CD4-positive, alpha-beta T cell treated with Interleukin-17A for 4 hours (primary cell): Measurements from ENCODE around the gene SIGLEC11.
"Not testable (repeated sequence)": the region's sequence is repeated elsewhere in the genome, so short reads cannot be mapped to it uniquely, and the experiment has no call there.

Experiments
- DNase-seq: peaks from one replicate; pipeline ENCODE4 v3.0.0-alpha.2; 2020; ENCODE audit warnings: mixed read lengths

Gene SIGLEC11, protein sequence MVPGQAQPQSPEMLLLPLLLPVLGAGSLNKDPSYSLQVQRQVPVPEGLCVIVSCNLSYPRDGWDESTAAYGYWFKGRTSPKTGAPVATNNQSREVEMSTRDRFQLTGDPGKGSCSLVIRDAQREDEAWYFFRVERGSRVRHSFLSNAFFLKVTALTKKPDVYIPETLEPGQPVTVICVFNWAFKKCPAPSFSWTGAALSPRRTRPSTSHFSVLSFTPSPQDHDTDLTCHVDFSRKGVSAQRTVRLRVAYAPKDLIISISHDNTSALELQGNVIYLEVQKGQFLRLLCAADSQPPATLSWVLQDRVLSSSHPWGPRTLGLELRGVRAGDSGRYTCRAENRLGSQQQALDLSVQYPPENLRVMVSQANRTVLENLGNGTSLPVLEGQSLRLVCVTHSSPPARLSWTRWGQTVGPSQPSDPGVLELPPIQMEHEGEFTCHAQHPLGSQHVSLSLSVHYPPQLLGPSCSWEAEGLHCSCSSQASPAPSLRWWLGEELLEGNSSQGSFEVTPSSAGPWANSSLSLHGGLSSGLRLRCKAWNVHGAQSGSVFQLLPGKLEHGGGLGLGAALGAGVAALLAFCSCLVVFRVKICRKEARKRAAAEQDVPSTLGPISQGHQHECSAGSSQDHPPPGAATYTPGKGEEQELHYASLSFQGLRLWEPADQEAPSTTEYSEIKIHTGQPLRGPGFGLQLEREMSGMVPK

DNA sequence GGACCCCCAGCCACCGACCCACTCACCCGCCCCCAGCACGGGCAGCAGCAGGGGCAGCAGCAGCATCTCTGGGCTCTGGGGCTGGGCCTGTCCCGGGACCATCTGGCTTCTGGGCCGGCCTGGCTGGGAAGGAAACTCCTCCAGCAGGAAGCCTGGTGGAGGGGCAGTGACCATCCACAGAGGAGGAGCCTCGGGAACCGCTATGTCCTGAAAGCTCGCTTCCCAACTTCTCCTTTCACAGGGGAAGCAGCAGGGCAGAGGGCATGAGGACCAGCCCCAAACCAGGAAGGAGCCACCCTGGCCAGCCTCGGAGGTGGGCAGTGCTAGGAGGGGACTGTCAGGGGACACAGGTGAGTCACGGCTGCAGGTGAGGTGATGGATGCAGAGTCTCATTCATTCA, at the start of gene SIGLEC11:
TSS of gene SIGLEC11 (minus strand) at position 193 of the 400 bp plus-strand sequence. CDS start at position 102, 91 bp downstream.
- not testable (repeated sequence) for DNase-seq

DNA sequence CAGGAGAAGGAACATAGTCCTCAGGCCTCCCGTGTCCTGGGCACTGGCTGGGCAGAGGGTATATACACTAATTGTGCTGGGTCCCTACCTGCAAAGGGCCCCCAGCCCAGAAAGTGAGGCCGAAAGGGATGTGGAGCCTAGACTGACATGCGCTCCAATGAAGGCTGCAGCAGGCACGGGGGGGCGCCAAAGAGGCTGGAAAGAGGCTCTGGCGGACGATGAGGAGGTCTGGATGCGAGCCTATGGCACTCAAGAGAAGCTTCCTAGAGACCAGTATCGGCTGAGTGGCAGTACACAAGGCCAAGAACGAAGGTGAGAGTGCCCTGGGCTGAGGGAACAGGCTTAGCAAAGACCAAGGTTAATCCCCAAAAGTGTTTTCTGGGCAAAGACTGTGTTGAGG, 47.6 kb upstream of the SIGLEC11 start:
- no peak for DNase-seq

DNA sequence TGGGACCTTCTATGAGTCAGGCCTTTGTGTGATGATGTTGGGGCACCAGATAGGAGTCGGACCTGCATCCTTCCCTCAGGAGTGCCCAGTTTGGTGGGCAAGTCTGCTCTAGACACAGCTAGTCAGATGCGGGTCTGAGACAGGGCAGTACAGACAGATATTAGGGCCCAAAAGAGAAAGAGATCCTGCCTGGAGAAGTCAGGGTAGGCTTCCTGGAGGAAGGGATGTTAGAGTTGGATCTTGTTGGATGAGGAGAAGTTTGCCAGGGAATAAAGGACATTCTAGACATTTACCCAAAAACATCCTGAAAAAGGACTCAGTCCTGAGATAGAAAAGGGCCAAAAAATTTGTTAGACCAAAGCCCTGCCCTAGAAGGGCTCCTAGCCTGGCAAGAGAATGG, 47.0 kb upstream of the SIGLEC11 start:
- DNase-seq: no peak

DNA sequence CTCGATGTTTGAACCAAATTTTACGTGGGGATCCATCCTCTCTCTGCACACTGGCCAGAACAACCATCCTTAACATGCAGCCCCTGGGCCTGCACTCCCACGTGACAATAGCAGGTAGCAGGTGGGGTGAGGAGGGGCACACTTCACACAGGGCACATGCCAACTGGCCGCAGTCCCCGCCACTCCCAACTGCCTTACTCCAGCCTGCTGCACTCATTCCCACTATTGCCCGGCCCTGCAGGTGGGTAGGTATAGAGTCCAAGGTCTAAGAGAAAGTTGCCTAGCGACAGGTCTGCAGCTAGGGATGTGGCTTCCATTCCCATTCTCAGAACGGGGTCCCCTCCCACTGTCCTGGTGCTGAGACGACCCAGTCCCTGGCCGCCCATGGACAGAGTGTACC, 46.2 kb upstream of the SIGLEC11 start:
- no peak for DNase-seq

DNA sequence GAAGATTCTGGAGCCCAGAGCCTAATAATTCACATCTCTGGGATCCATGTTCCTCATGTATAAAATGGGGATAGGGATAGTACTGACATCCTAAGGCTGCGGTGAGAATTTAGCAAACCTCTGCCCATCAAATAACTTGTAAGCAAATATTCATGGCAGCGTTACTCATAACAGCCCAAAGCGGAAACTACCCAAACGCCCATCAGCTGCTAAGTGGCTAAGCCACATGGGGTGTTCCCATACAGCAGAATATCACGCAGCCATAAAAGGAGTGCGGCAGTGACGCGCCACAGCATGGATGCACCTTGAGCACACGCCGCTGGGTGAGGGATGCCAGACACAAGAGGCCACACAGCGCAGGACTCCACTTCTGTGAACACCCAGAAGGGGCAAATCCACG, 44.5 kb upstream of the SIGLEC11 start:
- DNase-seq: no peak

DNA sequence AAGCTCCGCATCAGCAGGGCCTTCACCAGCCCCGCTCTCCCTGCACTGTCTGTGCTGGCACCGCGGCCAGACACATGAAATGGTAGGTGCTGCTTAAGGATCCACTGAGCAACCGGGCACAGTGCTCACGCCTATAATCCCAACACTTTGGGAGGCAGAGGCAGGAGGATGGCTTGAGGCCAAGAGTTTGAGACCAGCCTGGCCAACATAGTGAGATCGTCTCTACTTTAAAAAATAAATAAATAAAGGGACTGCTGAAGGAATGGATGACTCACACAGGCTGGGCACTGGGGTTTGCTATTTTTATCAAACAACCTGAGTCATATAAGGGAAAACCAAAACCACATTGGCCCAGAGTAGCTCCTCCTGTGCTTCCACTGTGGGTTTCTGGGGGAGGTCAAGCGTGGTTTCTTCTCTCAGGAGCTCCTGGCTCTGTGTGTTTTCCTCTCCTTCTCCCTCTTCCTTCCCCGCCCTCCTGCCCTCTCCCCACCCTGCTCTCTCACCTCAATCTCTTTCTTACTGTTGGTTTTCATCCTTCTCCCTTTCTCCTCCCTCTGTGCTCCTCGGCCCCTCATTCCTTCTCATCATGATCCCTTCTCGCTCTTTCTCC, 42.9 kb upstream of the SIGLEC11 start:
- peak; percentile 12 for DNase-seq

DNA sequence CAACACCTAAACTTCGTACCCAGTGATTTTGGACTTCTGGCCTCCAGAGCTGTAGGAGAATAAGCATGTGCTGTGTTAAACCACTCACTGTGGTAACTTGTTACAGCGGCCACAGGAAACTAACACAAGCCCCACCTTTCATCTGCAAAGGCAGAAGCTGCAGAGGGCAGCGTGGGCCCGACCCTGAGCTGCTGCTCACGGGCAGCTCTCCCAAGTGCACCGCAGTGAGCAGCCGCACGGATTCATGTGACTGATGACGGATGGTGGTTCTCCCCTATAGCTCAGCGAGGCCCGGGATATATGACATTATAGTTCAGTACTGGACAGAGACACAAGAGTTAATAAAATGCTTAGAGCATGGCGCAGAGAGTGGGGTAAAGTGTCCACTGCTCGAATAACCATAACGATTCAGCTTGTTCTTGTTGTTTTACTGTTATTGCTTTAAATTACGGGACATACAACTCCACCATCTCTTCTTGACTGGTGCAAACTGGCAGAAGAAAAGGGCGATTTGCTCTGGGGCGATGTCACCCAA, 42.3 kb upstream of the SIGLEC11 start:
- DNase-seq: no peak

DNA sequence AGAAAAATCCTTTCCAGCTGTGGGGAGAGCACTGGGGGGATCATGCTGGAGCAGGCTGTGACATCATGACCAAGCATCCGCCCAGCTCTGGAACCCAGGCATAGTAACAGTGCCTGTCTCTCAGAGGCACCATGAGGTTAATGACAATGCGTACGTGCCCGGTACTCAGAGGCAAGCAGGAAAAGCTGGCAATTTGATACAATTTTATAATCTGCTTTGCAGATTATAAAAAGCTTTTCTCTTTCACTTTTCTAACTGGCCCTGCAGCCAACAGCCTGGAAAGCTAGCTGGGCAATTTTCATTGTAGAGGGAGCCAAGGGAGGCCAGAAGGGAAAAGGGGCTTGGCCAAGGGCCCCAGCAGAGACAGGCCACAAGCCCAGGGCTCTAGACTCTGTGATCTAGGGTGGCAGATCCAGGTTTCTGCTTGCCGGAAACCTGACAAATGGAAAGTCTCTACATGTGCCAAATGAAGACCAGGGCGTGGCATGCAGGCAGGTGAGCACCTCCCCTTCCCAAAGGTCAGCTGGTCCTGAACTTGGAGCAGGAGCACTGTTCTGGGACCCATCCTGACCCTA, 41.5 kb upstream of the SIGLEC11 start:
- DNase-seq: no peak

DNA sequence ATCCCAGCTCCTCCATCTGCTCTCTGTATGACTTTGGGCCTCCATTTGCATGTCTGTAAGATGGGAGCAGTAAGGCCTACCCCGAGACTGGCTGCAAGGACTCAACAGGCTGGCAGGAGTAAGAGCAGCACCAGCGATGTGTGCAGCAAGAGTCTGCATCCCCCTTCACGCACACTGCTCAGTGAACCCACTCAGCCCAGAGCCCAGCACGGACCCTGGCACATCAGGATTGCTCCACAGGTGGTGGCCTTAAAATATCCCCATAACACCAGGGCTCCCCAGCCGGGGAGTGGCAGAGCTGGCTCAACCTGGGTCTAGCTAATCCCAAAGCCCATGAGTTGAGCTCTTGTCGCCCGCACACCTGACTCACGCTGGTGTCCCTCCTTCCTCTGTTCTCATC, 40.8 kb upstream of the SIGLEC11 start:
- no peak for DNase-seq

DNA sequence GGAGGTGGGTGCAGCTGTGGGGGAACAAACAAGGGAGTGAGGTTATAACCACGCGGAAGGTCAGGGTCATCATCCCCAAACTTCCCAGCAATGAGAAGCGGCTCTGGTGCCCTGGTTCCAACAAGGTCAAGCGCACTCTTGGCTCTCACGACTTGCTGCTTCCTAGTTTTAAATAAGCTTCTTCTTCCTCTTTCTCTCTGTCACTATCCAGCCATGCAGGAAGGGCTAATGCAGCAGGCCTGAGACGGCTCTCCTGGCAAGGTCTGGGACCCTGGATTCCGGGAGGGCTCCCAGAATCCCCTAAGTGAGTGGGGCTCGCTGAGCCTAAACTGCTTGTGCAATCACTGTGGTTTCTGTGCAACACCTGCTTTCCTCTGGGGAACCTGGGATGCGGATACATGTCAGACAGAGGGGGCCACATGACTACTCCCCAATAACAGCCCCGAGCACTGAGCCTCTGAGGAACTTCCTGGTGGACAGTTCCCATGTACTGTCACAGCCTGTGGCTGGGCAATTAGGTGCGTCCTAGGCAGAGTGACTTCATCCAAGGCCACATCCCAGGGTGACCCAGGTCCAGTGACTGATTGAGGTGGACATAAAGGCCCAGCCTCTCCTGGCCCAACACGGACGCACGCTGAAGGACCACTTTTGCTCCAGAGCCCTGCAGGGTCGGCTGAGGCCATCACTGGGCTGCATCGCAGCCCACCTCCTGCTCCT, 40.0 kb upstream of the SIGLEC11 start:
- DNase-seq: no peak

DNA sequence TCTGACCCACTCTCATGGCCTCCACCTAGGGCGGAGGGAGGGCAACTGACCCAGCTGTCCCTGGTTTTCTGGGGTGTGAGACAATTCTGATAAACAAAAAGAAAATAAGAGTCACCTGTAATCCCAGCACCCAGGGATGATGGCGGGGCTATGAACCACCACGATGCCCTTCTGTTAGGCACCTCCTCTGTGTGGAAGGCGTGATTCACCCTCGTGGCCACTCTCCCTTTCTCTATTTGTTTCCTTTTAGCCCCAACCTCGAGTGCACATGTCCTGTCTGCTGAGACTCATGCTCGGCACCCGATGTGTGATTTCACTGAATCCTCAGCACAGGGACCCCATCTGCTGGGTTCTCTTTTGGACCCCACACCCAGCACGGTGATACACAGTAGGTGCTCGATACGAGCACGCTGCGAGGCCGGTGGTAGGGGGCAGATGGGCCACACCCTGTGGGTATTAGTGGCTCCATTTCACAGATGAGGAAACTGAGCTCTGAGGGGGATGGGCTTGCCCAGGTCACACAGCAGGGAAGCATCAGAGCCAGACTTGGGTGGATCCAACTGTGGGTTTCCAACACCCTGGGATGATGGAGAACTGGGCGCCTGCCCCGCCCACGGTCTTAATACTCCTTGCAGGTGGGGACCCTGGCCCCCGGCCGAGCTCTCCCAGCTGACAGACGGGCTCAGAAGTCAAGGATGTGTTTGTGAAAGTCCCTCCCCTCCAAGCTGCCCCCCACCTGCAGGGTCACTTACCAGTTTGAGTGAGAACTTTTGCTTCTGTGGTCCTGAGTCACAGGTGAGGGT, 39.3 kb upstream of the SIGLEC11 start:
- no peak for DNase-seq

DNA sequence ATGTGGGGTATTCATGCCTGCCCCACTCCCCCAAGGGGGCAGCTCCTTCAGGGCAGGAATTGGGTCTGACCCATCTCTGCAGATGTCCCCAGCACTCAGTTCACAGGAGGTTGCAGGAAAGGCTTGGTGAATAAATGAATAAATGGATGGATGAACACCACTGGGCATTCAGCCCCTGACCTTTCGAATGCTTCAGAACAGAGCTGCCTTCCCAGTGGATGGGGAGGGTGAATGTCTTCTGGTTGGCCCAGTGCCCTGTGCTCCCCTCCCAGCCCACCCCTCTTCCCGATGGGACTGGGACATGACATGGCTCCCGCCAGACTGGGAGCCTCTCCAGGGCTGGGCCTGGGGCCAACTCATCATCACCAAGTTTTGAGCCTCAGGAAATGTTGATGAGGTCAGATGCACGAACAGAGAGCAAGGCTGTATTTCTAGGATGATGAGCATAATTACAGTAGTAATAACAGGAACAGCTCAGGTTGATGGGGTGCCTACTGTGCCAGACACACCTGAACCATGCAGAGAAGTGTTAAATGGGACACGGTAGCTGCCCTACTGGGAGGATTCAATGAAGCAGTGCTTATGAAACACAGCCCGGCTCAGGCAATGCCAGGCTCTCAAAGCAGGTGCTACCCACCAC, 38.5 kb upstream of the SIGLEC11 start:
- no peak for DNase-seq

DNA sequence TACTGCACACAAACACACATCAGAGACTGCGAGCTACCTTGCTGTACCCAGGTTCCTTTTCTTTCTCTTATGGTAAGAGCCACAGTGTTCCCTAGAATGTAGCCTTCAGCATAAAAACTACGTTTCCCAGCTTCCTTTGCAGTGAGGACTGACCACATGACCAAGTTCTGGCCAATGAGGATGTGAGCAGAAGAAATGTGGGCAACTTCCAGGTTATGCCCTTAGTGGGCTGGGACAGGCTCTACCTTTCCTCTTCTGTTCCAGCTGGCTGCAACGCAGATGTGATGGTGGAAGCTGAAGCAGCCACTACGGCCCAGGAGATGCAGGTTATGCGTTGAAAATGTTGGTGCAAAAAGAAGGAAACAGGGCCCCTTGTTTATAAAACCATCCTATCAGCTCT, 36.7 kb upstream of the SIGLEC11 start:
- DNase-seq: peak; percentile 10

DNA sequence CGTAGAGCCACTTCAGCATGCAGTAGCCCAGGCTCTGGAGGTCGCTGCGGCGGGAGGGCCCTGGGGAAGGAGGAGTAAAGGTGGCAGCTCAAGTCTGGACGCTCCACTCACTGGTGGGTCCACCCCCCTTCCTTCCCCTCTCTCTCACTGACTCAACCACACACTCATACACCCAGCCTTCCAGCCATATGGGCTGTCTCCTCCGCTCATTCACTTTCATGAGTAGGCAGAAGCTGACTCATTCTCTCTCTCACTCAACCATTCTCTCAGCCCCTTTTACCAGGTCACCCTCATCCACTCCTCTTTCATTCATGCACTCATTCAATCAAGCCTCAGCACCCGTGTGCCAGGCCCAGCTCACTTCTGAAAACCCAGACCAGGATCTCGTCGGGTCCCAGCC, 27.5 kb upstream of the SIGLEC11 start:
- DNase-seq: no peak

DNA sequence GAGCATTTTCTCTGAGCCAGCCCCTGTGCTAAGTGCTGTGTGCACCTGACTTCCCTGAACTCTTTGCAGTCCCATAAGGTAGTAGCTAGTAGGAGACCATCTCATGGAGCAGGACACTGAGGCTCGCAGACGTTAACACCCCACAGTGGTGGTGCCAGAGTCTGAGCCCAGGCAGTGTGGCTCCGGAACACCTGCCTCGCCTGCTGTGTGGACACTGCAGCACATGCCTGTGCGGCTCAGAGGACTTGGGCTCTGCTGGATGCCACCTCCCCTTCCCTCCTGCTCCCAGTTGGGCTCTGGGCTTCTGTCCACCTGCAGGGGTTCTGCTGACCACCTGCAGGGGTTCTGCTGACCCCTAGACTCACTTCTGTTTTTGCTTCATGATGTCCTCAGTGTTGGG, 27.0 kb upstream of the SIGLEC11 start:
- DNase-seq: no peak

DNA sequence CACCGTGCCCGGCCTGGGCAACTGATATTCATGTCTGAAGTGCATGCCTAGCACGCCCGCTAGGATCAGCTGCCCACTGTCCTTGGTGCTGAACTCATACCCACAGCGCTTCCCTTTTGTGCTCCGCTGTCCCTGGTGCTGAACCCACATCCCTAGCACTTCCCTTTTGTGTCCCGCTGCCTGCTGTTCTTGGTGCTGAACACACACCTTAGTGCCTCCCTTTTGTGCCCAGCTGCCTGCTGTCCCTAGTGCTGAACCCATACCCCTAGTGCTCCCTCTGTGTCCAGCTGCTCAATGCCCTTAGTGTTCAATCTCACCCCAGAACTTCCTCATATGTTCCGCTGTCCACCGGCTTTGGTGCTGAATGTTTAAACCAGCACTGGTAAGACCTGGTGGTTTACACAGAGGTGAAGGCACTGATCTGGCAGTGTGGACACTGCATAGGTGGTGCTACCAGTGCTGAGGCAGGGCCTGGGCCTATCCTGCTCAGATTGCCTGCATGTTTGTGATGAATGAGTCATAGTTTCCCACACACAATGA, 26.3 kb upstream of the SIGLEC11 start:
- DNase-seq: peak; percentile 80

DNA sequence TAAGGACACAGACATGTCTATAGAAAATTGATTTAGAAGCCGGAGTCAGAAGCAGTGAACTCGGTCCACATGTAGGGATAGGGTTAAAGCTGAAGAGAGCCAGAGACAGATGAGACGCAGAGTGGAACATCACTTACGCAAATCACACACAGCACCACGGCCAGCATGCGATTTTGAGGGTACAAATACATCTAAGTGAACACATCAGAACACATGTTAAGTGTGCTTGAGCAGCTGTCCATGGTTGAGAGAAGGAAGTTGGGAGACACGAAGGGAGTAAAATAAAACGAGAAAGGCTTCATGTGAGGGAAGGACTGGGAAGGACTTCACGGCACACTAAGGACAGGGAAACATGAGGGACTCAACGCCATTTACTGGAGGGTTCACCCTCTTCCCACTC, 25.4 kb upstream of the SIGLEC11 start:
- DNase-seq: no peak

DNA sequence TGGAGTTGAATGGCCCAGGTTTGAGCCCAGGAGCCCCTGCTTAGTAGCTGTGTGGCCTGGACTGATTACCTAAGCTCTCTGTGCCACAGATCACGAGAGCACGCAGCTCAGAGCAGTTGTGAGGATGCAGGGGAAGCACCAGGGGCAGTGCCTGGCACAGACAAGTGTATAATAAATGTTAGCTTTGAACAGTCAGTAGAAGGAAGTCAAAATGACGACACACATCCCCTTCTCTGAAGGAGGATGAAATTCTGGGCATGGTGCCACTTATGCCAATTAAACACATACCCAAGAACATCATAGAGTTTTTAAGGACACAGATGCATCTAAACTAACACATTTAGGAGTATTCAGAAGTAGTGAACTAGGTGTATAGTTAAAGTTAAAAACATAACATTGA, 24.9 kb upstream of the SIGLEC11 start:
- no peak for DNase-seq

DNA sequence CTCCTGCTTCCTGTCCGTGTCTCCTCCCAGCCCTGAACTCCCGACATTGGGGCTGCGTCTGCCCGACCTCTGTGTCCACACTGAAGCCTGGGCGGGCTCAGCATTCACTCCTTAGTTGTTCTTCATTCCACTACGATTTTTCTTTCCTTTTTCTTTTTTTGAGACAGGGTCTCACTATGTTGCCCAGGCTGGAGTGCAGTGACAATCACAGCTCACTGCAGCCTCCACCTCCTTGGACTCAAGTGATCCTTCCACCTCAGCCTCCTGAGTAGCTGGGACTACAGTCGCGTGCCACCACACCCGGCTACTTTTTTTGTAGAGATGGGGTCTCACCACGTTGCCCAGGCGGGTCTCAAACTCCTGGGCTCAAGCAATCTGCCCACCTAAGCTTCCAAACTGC, 23.5 kb upstream of the SIGLEC11 start:
- no peak for DNase-seq

DNA sequence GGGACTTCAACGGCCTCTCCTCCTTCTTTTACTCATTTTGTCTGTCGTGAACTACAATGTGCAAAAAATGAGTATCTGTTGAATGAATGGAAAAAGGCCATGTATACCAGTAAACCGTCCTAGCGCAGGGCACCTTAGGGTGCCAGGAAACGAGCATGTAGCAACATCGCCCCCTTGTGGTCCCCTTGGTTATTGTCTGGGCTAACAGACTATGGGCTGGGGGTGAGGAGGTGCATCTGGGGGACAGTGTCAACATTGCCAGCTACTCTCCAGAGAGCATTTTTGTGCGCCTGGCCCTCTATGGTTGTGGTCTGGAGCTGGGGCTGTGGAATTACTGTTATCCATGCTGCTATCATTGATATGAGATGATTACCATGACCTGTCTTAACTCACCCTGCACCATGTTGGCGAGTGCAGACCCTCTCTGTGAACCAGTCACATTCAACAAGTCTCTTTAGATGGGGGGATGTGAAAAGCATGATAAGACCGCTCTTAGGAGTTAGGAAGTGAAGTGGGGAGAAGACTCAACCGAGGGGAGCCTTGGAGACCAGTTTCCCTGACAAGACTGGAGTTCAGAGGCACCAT, 22.8 kb upstream of the SIGLEC11 start:
- peak; percentile 84 for DNase-seq
